DOHH2 (cell line): ENCODE measurements around the gene ZNF609.

Source experiments
- CTCF ChIP-seq: fragments of 200-600 bp; sonication (generic); IDR thresholded peaks from one replicate; pipeline ENCODE4 v1.5.1; 2014; ENCODE audit warnings: antibody characterized with exemption, mild to moderate bottlenecking, low read depth, low read length; ENCODE audit not compliant: poor library complexity, severe bottlenecking
- EZH2phosphoT487 ChIP-seq: fragments of 200-600 bp; sonication (generic); IDR thresholded peaks from 2 replicates; pipeline ENCODE4 v1.6.1; 2017; ENCODE audit warnings: borderline replicate concordance, mild to moderate bottlenecking, antibody characterized with exemption, low read length, moderate library complexity, mixed read lengths

- TF ChIP-seq CTCF (no peak), EZH2phosphoT487 (no peak)
These were observed 54.8 kb downstream of the ZNF609 start for GRCh38 chr15:64515196-64515595.
